Muscle layer of duodenum (tissue), 2 donors: ENCODE results near the gene EPS8L1.

Experiments used
- H3K27ac ChIP-seq: one replicate; pipeline ENCODE4 v1.7.0; 2013; ENCODE audit warnings: mild to moderate bottlenecking, low read length
- H3K27me3 ChIP-seq: one replicate; pipeline ENCODE4 v1.7.0; 2013; ENCODE audit warnings: low read depth, mild to moderate bottlenecking, control low read depth, low read length
- H3K36me3 ChIP-seq, 2 donors: one replicate each; pipeline ENCODE4 v1.7.0; 2013; ENCODE audit warnings: low read length in 2 of 2, control low read depth in 1 of 2, mild to moderate bottlenecking in 1 of 2; ENCODE audit not compliant: insufficient read depth in 2 of 2, control insufficient read depth in 1 of 2
- H3K4me1 ChIP-seq, 2 donors: one replicate each; pipeline ENCODE4 v1.7.0; 2013; ENCODE audit warnings: low read length in 2 of 2, mild to moderate bottlenecking in 2 of 2, control low read depth in 1 of 2, moderate library complexity in 1 of 2; ENCODE audit not compliant: insufficient read depth in 2 of 2, control insufficient read depth in 1 of 2
- H3K4me3 ChIP-seq, 2 donors: one replicate each; pipeline ENCODE4 v1.7.0; 2013; ENCODE audit warnings: low read length in 2 of 2, low read depth in 1 of 2, mild to moderate bottlenecking in 1 of 2
- H3K9me3 ChIP-seq, 2 donors: one replicate each; pipeline ENCODE4 v1.7.0; 2013; ENCODE audit warnings: low read length in 2 of 2, control low read depth in 1 of 2, mild to moderate bottlenecking in 1 of 2; ENCODE audit not compliant: control insufficient read depth in 1 of 2
- donor health status: healthy.

EPS8L1 gene

DNA sequence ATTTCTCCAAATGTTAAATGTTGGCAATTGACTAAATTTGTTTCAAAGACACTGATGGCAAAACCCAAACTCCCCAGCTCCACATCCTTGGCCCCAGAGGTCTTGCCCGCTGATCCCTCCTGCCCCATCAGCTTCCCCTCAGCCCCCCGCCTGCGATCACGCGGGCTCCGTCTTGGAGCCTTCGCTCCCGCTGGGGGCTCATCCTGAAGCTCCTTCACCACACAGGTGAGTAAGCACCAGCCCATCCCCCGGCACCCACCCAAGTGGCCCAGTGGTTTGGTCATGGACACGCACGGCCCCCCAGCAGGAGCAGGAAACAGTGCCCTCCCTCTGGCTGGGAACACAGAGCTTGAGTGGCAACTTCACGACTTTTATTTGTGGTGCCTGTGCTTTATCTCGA is 14.9 kb downstream of the EPS8L1 start:
- Histone ChIP-seq H3K27ac (no peak overlapping the region), H3K4me1 (peaks cover 0 to 33% of the 10 kb centered on the region in 2 donors), H3K27me3 (peaks cover 6% of the 10 kb centered on the region), H3K4me3 (no peak overlapping the region), H3K36me3 (peaks cover 19 to 43% of the 10 kb centered on the region in 2 donors), H3K9me3 (no peaks in the 10 kb centered on the region)

DNA sequence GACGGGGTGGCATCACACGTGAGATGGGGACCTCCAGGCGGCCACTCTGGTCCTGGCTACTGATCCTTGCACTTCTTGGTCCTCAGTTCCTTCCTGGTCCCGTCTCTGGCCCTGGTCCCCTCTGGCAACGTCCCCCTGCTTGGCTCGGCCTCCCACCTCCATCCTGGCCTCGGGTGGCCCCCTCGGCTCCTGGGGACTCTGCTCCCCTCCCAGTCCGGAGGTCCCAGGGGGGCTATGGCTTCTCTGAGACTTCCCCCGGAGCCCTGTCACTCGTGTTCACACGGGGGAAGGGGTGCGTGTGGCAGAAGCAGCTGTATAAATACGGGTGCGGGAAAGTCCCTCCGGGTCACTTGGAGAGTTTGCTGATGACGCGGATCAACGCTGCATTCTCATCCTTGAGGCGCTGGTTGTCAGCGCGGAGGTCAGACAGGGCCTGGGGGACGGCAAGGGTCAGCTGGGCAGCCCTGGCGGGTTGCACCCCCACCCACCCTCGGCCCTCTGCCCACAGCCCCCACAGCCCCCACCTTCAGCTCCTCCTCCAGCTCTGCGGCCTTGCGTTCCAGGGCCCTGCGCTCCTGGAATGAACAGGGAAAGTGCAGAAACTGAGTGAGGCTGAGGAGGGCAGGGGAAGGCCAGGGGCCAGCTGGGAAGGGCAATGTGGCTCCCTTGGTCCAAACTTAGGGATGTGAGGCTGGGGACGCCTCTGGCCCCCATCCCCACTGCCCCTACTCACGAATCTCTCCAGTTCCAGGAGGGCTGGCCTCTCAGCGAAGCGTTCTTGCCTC is 15.6 kb downstream of the EPS8L1 start:
- Histone ChIP-seq H3K36me3 (peaks cover 19 to 46% of the 10 kb centered on the region in 2 donors), H3K27ac (no peak overlapping the region)

DNA sequence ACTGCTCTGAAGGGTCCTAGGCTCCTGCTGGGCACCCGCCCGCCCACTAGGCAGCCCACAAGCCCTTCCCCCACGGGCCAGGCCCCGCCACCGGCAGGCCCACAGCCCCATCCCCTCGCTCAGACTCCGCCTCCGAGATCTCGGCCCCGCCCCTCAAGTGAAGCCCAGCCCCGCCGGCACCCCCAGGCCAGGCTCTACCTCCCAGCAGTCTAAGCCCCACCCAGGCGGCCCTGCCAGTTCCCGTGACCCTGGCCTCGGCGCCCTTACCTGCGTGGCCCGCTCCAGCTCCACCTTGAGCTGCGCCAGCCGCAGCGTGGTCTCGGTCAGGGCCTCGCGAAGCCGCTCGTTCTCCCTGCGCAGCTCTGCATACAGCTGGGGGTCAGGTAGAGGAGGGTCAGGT is 16.3 kb downstream of the EPS8L1 start:
- peaks cover 19 to 46% of the 10 kb centered on the region in 2 donors for H3K36me3 ChIP-seq
- H3K4me1 ChIP-seq = peaks cover 0 to 23% of the 10 kb centered on the region in 2 donors
- H3K9me3 ChIP-seq = no peaks in the 10 kb centered on the region
- peaks cover 6% of the 10 kb centered on the region for H3K27me3 ChIP-seq
- H3K4me3 ChIP-seq = no peak overlapping the region
- H3K27ac ChIP-seq = no peak overlapping the region

More for the DNA sequence above, 15.6 kb downstream of the EPS8L1 start:
- Histone ChIP-seq H3K27me3 (peaks cover 6% of the 10 kb centered on the region), H3K9me3 (no peaks in the 10 kb centered on the region), H3K4me3 (no peak overlapping the region), H3K4me1 (peaks cover 0 to 29% of the 10 kb centered on the region in 2 donors)

DNA sequence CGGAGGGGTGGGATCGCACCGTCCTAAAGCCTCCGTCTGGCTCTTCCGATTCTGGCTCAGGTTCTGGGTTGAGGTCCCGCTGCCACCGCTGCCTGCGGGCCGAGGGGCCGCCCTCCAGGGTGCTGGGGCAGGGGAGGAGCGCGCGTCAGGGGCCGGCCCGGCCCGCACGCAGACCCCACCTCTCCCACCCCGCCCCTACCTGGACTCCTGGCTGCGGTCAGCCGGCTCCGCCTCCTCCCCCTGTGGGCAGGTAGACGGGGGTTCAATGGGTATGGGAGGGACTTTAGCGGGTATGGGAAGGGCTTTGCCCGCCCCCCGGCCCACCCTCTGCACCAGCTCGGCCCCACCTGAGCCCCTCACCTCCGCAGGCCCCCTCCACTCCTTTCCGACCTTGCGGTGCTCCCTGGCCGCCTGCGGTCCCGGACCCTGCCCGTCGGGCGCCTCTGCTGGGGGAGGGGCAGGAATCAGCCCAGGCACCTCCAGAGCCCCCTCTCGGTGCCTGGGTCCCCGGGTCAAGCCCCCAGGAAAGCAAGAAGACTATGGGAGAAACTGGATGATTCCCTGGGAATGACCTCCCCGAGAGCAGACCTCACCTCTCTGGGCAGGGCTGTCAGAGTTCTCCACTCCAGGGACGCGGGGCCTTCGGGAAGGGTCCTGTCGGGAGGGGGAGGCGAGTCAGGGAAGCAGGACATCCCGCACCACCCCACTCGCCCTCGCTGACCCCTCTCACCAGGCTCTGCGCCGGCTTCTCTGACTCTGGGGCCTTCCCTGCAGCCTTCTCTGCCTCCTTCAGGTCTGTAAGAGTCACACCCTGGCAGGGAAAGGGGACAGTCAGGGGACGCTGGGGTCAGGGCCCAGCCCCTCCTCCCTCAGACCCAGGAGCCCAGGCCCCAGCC is 17.0 kb downstream of the EPS8L1 start:
- Histone ChIP-seq H3K27me3 (peaks cover 4% of the 10 kb centered on the region), H3K9me3 (no peaks in the 10 kb centered on the region), H3K4me3 (no peak overlapping the region), H3K36me3 (peaks cover 19 to 46% of the 10 kb centered on the region in 2 donors), H3K27ac (no peak overlapping the region), H3K4me1 (peaks cover 0 to 15% of the 10 kb centered on the region in 2 donors)

DNA sequence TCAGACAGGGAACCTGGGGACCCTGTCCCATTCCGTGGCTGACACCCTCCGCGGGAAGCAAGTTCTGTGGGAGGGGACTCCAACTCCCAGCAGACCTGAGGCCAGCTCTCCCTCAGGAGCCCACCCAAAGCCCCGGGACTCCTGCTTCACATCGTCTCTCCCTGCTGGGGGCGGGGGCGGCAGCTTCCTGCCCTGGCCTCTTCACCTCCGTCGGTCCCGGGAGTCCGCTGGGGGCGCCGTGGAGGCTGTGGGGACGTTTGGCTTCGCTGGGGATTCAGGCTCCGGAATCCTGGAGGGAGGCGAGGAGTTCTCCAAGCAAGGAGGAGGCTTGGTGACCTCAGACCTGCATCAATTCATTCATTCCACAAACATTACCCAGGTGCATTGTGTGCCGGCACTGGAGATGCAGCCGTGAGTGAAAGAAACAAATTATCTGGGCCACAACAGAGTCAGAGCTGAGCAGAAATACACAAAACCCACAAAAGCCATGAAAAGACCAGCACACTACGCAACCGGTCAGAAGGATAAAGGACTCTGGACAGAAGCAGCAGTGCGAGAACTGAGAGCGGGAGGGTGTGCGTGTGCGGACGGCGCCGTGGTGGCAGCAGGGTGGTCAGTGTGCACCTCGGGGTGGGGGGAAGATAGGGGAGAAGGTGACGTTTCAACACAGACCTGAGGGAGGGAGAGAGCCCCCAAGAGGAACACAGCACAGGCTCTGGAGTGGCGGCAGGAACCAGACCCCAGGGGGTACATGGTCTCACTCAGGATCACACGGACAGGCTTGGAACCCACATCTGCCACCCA is 19.0 kb downstream of the EPS8L1 start:
- H3K9me3 ChIP-seq = no peaks in the 10 kb centered on the region
- no peak overlapping the region for H3K4me3 ChIP-seq
- H3K36me3 ChIP-seq = peaks cover 24 to 62% of the 10 kb centered on the region in 2 donors
- H3K27me3 ChIP-seq = no peaks in the 10 kb centered on the region
- no peak overlapping the region for H3K27ac ChIP-seq
- peaks cover 0 to 3% of the 10 kb centered on the region in 2 donors for H3K4me1 ChIP-seq

DNA sequence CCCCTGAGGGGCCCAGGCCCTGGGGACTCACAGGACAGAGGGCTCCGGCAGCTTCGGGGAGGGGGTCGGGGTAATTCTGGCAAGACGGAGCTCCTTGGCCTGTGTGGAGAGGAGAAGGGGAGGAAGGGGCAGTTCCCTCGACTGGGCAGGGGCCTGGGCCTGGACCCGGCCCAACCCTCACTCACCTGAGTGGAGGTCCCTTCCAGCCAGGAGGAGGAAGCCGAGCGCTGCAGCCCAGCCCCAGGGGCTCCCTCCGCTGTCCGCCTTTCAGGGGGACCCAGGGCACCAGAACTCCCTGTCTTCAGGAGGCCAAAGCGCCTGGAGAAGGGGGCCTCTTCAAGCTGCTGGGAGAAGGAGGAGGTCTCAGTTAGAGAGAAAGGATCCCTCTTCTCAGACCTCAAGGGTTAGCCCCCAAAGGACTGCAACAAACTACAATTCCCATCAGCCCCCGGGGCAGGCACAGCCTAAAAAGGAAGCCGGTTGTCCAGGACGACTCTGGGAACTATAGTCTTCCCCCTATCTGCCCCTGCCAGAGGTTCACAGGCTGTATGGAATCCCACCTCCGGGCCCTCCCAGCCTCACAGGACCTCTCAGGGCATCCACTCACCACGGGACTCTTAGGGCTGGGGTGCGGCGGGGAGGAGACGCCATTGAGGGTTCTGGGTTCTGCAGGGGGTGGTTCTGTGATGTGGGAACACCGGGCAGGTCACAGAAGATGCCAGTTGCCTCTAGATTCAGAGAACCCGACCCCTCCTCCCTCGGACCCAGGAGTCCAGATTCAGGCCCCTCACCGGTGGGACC is 19.8 kb downstream of the EPS8L1 start:
- no peaks in the 10 kb centered on the region for H3K9me3 ChIP-seq
- no peaks in the 10 kb centered on the region for H3K27me3 ChIP-seq
- H3K36me3 ChIP-seq = peaks cover 22 to 61% of the 10 kb centered on the region in 2 donors
- peaks cover 0 to 4% of the 10 kb centered on the region in 2 donors for H3K4me1 ChIP-seq
- no peak overlapping the region for H3K27ac ChIP-seq
- no peak overlapping the region for H3K4me3 ChIP-seq

DNA sequence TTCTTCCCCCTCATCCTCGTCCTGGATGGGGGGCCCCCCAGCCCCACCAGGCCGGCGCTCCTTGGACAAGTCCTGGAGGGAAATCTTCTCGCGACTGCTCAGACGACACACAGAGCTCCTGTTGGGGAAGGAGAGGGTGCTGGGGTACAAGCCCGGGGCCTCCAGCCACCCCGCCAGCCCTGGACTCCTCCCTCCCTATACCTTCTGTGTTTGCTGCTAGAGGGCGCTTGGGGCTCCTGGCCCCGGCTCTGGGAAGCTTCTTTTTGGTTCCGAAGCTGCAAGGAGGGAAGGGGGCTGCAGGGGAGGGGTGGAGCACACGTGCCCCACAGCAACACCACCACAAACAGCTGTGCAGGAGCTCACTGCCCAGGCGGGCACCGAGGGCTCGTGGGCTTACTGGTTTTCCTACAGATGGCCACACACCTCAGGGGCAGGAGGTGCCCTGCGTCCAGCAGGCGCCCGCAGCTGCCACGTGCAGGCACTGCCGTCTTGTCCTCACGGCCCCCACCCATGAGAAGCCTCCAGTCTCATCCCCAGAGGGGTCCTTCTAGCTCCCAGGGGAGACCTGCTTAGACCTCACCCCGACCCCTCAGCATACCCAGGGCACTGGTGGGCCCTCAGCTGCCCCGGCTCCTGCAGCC is 20.5 kb downstream of the EPS8L1 start:
- H3K27ac ChIP-seq = no peak overlapping the region
- H3K36me3 ChIP-seq = peaks cover 15 to 59% of the 10 kb centered on the region in 2 donors
- H3K4me1 ChIP-seq = peaks cover 0 to 4% of the 10 kb centered on the region in 2 donors
- H3K4me3 ChIP-seq = no peak overlapping the region
- H3K9me3 ChIP-seq = no peaks in the 10 kb centered on the region
- no peaks in the 10 kb centered on the region for H3K27me3 ChIP-seq

DNA sequence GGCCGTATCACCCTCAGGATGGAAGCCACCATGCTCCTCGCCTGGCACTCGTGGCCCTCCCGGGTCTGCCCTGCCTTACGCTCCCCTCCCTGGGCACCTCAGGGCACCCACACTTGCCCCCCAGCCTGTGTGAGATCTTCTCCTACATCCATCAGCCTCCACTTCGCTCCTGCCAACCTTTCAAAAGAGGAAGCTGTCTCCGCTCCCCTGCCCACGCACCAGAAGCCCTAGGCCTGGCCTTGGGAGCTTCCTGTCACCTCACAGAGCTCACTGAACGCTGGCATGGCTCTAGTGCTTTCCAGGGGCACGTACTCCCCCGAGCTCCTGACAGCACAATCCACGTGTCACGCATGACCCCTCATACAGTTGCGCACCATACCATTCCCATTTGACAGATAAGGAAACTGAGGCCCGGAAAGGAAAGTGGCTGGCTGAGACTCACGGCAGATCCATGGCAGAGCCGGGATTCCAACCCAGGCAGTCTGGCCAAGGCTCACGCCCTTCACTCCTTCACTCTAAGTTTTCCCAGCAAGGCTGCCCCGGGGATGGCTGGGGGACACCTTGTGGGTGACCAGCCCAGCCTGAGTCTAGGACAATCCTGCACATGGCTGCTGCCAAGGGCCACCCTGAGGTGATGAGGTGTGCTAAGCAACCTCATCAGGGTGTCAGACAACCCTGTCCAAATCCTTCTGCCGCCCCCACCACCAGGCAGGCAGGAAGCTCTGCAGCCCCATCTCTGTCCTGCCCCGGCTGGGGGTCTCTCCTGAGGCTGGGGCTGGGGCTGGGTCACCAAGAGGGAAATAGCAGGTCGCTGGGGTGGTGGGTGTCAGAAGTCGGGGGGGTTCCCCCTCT is 22.4 kb downstream of the EPS8L1 start:
- no peak overlapping the region for H3K4me3 ChIP-seq
- H3K9me3 ChIP-seq = no peaks in the 10 kb centered on the region
- H3K4me1 ChIP-seq = peaks cover 0 to 4% of the 10 kb centered on the region in 2 donors
- H3K27ac ChIP-seq = no peak overlapping the region
- H3K36me3 ChIP-seq = peaks cover 22 to 57% of the 10 kb centered on the region in 2 donors
- no peaks in the 10 kb centered on the region for H3K27me3 ChIP-seq

DNA sequence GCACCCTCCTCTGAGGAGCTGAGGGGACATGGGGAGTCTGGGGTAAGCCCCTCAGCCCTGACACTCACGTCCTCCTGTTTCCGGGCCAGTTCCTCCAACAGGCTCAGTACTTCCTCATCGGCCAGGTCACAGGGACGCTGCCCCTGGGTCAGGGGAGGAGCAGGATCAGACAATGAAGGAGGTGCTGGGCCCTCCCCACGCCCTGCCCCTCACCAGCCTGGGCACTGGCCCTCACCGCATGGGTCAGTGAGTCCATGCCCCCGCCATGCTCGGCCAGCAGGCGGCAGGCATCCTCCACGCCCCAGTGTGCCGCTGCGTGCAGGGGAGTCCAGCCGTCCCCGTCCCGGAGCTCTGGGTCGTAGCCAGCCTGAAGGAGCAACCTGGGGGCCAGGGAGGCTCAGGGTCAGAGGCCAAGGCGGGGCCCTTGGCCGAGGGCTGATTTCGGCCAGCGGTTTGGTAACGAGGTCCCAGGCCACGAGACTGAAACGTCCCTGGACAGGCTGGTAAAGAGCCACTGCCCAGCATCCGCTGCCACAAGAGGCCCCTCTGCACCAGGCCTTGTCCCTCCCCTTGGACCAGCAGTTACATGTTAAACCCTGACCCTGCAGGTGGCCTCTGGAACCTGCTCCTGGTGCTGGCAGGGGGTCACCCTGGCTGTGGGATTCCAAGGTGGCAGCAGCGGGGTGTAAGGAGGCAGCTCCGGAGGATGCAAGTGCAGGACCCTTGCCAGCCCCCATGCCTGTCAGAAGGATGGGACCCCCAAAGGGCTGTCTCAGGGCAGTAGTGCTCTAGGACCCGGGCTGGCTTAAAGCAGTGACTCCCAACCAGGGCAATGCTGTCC is 23.3 kb downstream of the EPS8L1 start:
- peaks cover 28 to 62% of the 10 kb centered on the region in 2 donors for H3K36me3 ChIP-seq
- H3K27ac ChIP-seq = no peak overlapping the region
- no peak overlapping the region for H3K4me3 ChIP-seq
- H3K4me1 ChIP-seq = peaks cover 0 to 4% of the 10 kb centered on the region in 2 donors
- H3K27me3 ChIP-seq = no peaks in the 10 kb centered on the region
- H3K9me3 ChIP-seq = peaks cover 0 to 3% of the 10 kb centered on the region in 2 donors
